Heart left ventricle (tissue), 16 donors: ENCODE measurements around the gene DCDC2. TPM values are rescaled to one million over a fixed set of nuclear protein-coding genes. Genes with fewer than 3 reads are reported as not detected.

Experiments
- ATAC-seq, 4 donors: fragments of 200-7000 bp; cut with Tn5 transposase; one replicate each; pipeline ENCODE4 v1.9.1; 2020 to 2022; ENCODE audit warnings: moderate library complexity in 4 of 4, mild to moderate bottlenecking in 3 of 4, moderate number of reproducible peaks in 1 of 4
- DNase-seq, 5 donors: peaks; one replicate each; pipeline ENCODE4 v3.0.0-alpha.2; 2020
- H3K27ac ChIP-seq, 12 donors: fragments of 200-600 bp; sonication (generic) in 4 of 12; one replicate each; pipeline versions ENCODE4 v1.5.0 to v1.8.0; 2016 to 2022; ENCODE audit warnings: mild to moderate bottlenecking in 2 of 12
- H3K27me3 ChIP-seq, 9 donors: fragments of 200-600 bp; sonication (generic) in 2 of 9; one replicate each; pipeline versions ENCODE4 v1.5.1 to v1.8.0; 2016 to 2022; ENCODE audit warnings: mild to moderate bottlenecking in 3 of 9
- H3K36me3 ChIP-seq, 9 donors: fragments of 200-600 bp; sonication (generic) in 2 of 9; one replicate each; pipeline versions ENCODE4 v1.5.0 to v1.8.0; 2018 to 2022; ENCODE audit warnings: mild to moderate bottlenecking in 2 of 9
- H3K4me1 ChIP-seq, 12 donors: fragments of 200-600 bp; sonication (generic) in 4 of 12; one replicate each; pipeline versions ENCODE4 v1.5.0 to v1.8.0; 2016 to 2022; ENCODE audit warnings: mild to moderate bottlenecking in 3 of 12
- H3K4me3 ChIP-seq, 12 donors: fragments of 200-600 bp; sonication (generic) in 4 of 12; one replicate each; pipeline versions ENCODE4 v1.5.0 to v1.8.0; 2017 to 2022; ENCODE audit warnings: mild to moderate bottlenecking in 9 of 12, moderate library complexity in 4 of 12
- H3K9me3 ChIP-seq, 12 donors: fragments of 200-600 bp; sonication (generic) in 4 of 12; one replicate each; pipeline versions ENCODE4 v1.5.0 to v1.8.0; 2016 to 2022; ENCODE audit warnings: mild to moderate bottlenecking in 1 of 12
- CTCF ChIP-seq, 12 donors: fragments of 200-600 bp; sonication (generic) in 4 of 12; IDR thresholded peaks; one replicate each; pipeline versions ENCODE4 v1.5.0 to v1.8.0; 2018 to 2022; ENCODE audit warnings: antibody characterized with exemption in 12 of 12, mild to moderate bottlenecking in 5 of 12
- POLR2A ChIP-seq, 2 donors: fragments of 450-650 bp; IDR thresholded peaks; one replicate each; pipeline ENCODE4 v1.6.1; 2017; ENCODE audit warnings: antibody characterized with exemption in 2 of 2, mild to moderate bottlenecking in 2 of 2, moderate library complexity in 2 of 2
- WGBS, 4 donors: extraction: QIAGEN DNeasy Blood & Tissue Kit in 2 of 4; methylation state at CpG; one replicate each; pipeline versions ENCODE4 v1.1.5 to v1.1.7; 2013 to 2018; 5-methylcytosine and 5-hydroxymethylcytosine counted together
- intact Hi-C, 10 donors: fragments of 100-400 bp; cut with DNase I; formaldehyde crosslinking; loops; one replicate each; pipeline versions ENCODE4 v1.11.1 to v1.14.2; 2022
- polyA plus RNA-seq, 2 donors: library from polyadenylated mRNA; stranded (reverse); fragments of 200-250 nt; gene quantifications; one replicate each; pipeline ENCODE4 v1.2.3, GENCODE V29; 2013
- total RNA-seq, 9 donors: library from RNA; depleted of rRNA in 2 of 9; stranded (reverse); fragments of >200 nt in 2 of 9; fragmentation: NEBNext Ultra II Directional in 3 of 9; extraction: Animal tissue kit (Norgen Biotek cat#: 25700) in 3 of 9; gene quantifications; one replicate each; pipeline versions ENCODE4 v1.1.0 to v1.2.4, GENCODE V29; 2016 to 2023
- donor health status: ischemic (EF 13 %, LVEDD 7.1; RV severe dilation, severe dysfunction).
- donor health status: healthy with polysubstance abuse.
- donor health status: DM: no; HTN: yes; CAD: no.
- donor health status: DM: no; HTN: no; CAD: no.
- donor health status: ischemic (EF 25% LVEDD 6.9; RV normal size, moderate dysfunction).
- donor health status: ischemic (EF 25% LVEDD 5.7; RV mildly dilated, moderate dysfunction).
- donor health status: healthy.
- donor health status: DM: yes; HTN: yes; CAD: no.
- donor health status: ischemic (EF 35%, LVEDD 5.7; RV mildly dilated, moderate dysfunction).
- donor health status: nonischemic (EF 11% LVEDD 7.7; RV severe dilation, severe dysfunction).
- donor health status: DM: yes; HTN: yes; CAD: no.
- donor health status: PGD.
- donor health status: ischemic (EF 29% LVEDD 5.4; RV normal size, mild dysfunction).
- donor health status: nonischemic (EF 23%, LVEDD 6.1; RV moderate dilation, normal function).

Gene DCDC2
- total and polyA plus RNA-seq, 11 donors = 0.05 to 0.16 TPM; not detected in 9

GRCh38 chr6:24197892-24198291 lies 160.0 kb downstream of the DCDC2 start:
- intact Hi-C loops = no loop called here
- no peak overlapping the region for H3K4me3 ChIP-seq
- TF ChIP-seq CTCF (IDR thresholded peaks at IDR 0.05) (no peak), POLR2A (IDR thresholded peaks at IDR 0.05) (no peak)
- ATAC-seq = no peak
- H3K4me1 ChIP-seq = no peaks in the 10 kb centered on the region
- WGBS, 4 donors = 89 to 96% (median 94%) methylated on average over 1 of the region's 1 CpG
- H3K9me3 ChIP-seq = peaks cover 0 to 3% (median 0%) of the 10 kb centered on the region in 12 donors
- no peak overlapping the region for H3K27ac ChIP-seq
- no peak for DNase-seq
- H3K27me3 ChIP-seq = peaks cover 0 to 4% (median 0%) of the 10 kb centered on the region in 9 donors
- no peaks in the 10 kb centered on the region for H3K36me3 ChIP-seq

- no peak for TF ChIP-seq CTCF (IDR thresholded peaks at IDR 0.05)
- no peak for TF ChIP-seq POLR2A (IDR thresholded peaks at IDR 0.05)
- intact Hi-C loops = no loop called here
- Histone ChIP-seq H3K4me1 (no peaks in the 10 kb centered on the region), H3K27ac (no peak overlapping the region), H3K4me3 (no peak overlapping the region), H3K27me3 (peaks cover 0 to 11% (median 0%) of the 10 kb centered on the region in 9 donors), H3K9me3 (peaks cover 0 to 3% (median 0%) of the 10 kb centered on the region in 12 donors), H3K36me3 (no peaks in the 10 kb centered on the region)
- DNase-seq (no peak), ATAC-seq (no peak)
- WGBS, 4 donors = 83 to 90% (median 87%) methylated on average over 3 of the region's 3 CpGs
These were observed 161.8 kb downstream of the DCDC2 start for GRCh38 chr6:24195836-24196597.

- 88 to 100% (median 94%) methylated on average over 2 of the region's 2 CpGs for WGBS, 4 donors
- intact Hi-C loops = no loop called here
- Histone ChIP-seq H3K36me3 (no peaks in the 10 kb centered on the region), H3K27ac (no peak overlapping the region), H3K27me3 (peaks cover 0 to 11% (median 0%) of the 10 kb centered on the region in 9 donors), H3K4me3 (no peak overlapping the region), H3K4me1 (no peaks in the 10 kb centered on the region), H3K9me3 (no peaks in the 10 kb centered on the region)
- TF ChIP-seq POLR2A (IDR thresholded peaks at IDR 0.05) = no peak
- no peak for TF ChIP-seq CTCF (IDR thresholded peaks at IDR 0.05)
- no peak for DNase-seq
- ATAC-seq = no peak
These were observed 162.7 kb downstream of the DCDC2 start for GRCh38 chr6:24194978-24195700.

GRCh38 chr6:24193364-24193763 lies 164.5 kb downstream of the DCDC2 start:
- H3K27ac ChIP-seq = no peak overlapping the region
- no peaks in the 10 kb centered on the region for H3K36me3 ChIP-seq
- no peaks in the 10 kb centered on the region for H3K4me1 ChIP-seq
- ATAC-seq (no peak), DNase-seq (no peak)
- no peak for TF ChIP-seq CTCF (IDR thresholded peaks at IDR 0.05)
- TF ChIP-seq POLR2A (IDR thresholded peaks at IDR 0.05) = no peak
- H3K9me3 ChIP-seq = no peaks in the 10 kb centered on the region
- intact Hi-C loops = no loop called here
- H3K27me3 ChIP-seq = peaks cover 0 to 16% (median 0%) of the 10 kb centered on the region in 9 donors
- no peak overlapping the region for H3K4me3 ChIP-seq
